HG03442 (cell line): ENCODE measurements around the gene CTBP2.

Source experiments
- ATAC-seq: cut with Tn5 transposase; IDR thresholded peaks from one replicate; pipeline ENCODE4 v1.9.1; 2021; ENCODE audit warnings: mild to moderate bottlenecking, moderate library complexity; ENCODE audit not compliant: unreplicated experiment

Gene CTBP2

DNA sequence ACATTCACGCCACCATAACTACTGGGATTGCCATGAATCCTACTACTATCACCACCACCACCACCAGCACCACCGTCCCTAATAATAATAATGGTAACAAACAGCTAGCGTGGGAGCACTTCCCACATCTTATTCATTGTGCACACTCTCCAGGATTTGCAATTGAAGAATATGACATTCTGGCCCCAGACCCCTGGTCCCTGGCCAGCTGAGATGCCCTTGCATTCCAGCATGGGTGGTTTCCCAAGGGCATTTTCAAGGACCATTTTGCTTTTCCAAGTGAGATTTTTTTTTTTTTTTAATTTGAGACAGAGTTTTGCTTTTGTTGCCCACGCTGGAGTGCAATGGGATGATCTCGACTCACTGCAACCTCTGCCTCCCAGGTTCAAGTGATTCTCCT lies 14.7 kb downstream of the CTBP2 start:
- ATAC-seq: no peak

DNA sequence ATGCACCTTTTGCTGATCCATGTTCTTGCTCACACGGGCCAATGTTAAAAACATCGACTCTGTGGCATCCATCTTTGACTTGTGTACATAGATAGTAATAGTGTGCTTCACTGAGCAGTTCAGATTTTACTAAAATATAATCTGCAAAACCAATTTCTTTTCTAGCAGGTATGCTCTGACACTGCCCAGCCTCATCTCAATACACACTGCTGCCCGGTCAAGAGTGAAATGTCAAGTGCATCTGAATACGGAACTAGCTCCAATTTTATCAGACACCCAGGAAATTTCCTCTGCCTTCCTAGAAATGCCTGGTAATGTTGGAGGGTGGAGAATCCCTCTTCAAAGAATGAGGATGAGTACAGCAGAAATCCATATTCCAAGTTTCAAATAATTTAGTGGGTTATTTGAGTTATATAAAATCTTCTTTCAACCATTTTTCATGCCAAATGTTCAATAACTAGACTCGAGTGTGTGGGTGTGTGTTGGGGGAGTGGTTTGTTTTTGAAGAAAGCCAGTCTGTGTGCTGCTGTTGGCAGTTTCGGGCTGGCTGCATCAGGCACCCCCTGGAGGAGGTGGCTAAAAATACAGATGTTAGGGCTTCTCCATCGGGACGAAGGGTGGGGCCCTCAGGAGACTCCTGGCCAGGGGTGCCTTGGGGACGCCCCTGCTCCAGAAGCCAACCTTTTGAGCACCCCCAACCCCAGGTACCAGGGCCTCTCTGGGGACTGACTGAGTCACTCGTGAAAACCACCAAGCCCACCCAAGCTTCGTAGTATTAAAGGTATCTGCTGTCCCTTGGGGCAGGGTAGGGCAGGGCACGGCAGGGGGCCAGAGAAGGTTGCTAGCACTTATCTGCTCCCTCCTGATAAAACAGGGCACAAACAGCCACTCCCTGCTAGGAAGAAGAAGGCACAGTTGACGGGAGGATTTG lies 15.4 kb downstream of the CTBP2 start:
- peak; percentile 48 for ATAC-seq

DNA sequence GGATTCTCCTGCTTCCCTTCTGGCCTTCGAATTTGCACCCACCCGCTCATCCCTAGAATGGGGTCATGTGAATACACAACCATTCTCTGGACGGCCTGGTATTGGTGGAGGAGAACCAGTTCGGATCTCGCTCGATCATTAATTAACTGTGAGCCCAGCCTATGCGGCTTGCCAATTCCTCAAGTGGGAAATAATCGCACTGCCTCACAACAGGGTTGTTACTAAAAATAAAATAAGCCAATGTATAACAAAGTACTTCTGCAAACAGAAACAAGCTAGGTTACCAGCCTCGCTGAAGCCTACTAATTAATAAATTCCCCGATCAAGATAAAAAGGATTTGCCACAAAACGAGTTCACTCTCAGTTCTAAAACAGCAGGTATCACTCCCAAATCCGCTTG lies 16.2 kb downstream of the CTBP2 start:
- no peak for ATAC-seq

- ATAC-seq: no peak
Observed at GRCh38 chr10:125142946-125143345, 17.4 kb downstream of the CTBP2 start.

DNA sequence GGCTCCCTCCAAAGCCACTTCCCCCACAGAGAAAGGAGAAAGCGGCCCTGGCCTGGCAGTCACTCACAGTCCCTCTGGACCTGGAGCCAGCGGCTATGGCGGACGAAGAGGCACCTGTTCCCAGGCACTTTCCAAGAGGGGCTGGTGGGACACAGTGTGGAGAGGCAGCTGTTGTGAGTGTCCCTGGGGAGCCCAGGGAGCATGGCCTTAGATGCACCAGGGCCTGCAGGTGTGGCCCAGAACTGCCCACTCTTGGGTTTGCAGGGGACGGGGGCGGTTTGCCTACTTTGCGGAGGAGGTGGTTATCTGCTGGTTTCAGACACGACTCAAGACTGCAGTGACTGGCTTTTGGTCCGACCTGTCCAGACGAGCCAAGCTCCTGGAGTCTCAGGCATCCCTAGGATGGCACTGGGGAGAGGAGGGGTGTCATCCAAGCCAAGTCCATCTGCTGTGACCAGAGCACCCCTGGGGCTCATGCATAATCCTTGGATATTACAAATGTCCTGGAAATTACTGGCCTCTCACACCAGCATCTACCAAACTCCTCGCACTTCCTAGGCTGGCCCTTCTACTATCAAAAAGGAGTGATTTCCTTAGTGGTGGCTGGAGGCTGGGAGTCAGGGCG lies 18.4 kb downstream of the CTBP2 start:
- no peak for ATAC-seq

DNA sequence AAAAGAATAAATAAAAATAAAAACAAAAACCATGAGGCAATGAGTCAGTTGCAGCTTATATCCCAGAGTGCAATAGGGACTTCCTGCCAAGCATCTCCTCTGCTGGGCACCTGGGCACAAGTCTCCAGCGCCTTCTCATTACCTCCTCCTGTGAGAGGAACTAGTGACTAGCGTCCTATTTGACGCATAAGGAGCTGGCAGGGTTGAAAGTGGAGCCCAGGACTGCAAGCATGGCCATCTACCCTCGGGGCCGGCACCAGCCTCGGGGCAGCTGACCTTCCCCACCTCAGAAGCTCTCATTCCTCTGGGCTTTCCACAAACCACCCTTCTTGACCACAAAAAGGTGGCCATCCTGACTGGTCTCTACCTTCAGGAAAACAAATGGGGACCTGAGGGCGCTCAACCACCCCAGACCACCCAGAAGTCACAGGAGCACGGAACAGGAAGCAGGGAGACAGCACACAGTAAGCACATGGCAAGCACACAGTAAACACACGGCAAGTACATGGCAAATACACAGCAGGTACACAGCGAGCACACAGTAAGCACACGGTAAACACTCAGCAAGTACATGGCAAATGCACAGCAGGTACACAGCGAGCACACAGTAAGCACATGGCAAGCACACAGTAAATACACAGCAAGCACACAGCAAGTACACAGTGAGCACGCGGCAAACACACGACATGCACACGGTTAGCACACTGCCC lies 19.1 kb downstream of the CTBP2 start:
- ATAC-seq: no peak

- ATAC-seq: no peak
Observed at GRCh38 chr10:125140151-125140550, 20.2 kb downstream of the CTBP2 start.

DNA sequence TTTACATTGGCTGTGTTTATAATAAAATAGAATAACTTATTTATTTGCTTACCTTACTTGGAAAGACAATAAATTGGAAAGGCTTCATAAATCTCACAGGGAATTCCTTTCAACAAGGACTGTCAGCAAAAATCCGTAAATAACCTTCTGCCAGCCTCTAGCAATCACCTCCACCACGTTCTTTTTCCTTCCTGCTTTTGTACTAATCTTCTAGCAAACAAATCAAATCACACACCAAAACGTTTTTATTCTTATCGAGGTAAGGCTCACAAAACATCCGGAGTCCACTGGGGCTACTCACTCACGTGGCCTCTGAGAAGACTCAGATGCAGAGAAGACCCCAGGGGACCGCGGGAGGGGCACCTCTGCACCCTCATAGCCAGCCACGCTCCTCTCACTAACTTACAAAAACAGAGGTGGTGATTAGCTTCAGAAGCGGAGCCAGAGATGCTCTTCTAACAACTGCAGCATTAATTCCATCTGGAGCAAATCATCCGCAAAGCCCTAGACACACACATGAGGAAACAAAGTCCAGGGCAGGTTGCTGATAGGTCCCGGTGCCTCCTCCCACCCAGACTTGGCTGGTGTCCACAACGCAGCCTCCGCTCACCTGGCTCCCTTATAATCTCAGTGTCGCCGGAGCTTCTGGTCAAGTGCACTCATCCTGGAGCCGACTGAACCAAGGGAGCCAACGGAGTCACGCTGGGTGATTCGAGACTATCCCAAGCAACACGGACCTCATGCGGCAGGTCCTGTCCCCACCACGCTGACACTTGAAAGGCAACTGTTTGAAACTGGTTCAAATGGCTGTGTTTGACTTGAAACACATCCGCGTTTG lies 22.5 kb downstream of the CTBP2 start:
- ATAC-seq: no peak

DNA sequence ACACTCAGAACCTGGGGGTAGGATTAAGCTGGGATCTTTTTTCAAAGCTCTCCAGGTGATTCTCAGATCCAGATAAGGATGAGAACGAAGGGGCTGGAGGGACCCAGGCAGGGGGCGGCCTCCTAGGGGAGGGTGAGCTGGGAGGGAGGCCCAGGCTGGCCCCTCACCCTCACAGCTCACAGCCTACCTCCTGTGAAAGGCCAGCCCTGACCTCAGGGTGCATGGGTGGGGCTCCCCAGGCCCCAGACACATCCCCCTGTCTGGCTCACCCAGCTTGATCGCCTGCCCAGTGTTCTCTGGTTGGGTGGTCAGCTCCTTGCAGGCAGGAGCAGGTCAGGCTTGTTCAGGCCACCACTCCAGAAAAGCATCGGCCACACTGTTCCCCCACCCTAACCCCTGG lies 24.3 kb downstream of the CTBP2 start:
- no peak for ATAC-seq

DNA sequence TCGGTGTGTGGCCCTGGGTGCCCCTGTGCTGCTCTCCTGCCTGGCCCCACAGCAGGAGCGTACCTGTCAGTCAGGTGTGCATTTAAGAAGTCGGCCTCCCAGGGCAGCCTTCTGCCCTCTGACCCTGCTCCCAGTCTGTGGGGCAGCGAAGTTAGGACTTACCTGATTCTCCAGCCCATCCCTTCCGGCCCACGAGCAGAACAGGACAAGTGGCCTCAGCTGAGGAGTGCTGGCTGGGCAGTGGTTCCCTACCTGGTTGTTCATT lies 24.7 kb downstream of the CTBP2 start:
- ATAC-seq: no peak

- ATAC-seq: no peak
Observed at GRCh38 chr10:125134916-125135770, 25.2 kb downstream of the CTBP2 start.

GRCh38 chr10:125134483-125134848 lies 25.9 kb downstream of the CTBP2 start:
- no peak for ATAC-seq

- no peak for ATAC-seq
Observed at GRCh38 chr10:125133696-125134482, 26.5 kb downstream of the CTBP2 start.

GRCh38 chr10:125132344-125132743 lies 28.0 kb downstream of the CTBP2 start:
- ATAC-seq: no peak

DNA sequence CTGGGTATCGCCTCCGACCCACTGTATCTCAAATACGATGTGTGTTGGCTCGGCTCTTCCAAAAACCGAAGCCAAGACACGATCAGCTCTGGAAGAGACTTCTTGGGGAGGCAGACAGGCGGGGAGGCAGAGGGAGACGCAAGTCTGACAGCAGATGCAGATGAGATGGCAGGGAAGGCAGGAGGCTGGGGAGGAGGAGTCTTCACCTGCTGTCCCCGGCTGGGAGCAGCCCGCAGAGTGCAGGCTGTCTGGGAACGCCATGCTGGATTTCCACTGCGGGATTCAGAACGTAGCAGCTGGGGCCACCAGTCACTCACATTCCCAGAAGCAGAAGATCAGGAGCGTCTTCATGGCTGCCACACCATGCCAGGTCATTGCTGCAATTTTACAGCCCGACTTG lies 29.4 kb downstream of the CTBP2 start:
- no peak for ATAC-seq

- no peak for ATAC-seq
Observed at GRCh38 chr10:125130260-125130659, 30.1 kb downstream of the CTBP2 start.

GRCh38 chr10:125129076-125129458 lies 31.3 kb downstream of the CTBP2 start:
- ATAC-seq: no peak

DNA sequence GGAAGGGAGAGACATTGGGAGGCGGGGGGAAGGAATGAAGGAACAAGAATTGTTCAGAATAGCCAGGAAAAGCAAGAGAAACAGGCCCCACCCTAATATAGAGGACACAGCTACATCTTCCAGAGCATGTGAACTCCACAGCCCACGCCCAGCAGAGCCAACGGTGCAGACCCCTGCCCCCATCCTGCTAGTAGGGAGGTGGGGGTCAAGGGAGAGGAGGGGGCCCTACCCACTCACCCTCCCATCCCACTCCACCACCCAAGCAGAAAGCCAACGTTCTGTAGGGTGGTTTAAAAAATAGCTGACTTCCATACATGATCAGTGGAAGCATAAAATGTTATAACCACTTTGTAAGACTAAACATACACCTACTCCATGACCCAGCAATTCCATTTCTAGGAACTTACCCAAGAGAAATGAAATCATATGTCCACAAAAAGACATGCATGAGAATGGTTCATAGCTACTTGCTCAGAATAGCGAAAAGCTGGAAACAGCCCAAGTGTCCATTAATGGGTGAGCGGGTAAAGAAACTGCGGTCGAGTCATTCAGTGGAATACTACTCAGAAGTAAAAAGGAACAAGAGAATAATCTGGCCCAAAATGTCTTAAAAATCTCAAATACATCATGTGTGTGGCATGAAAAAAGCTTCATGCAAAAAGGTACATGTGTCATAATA lies 31.8 kb downstream of the CTBP2 start:
- no peak for ATAC-seq

GRCh38 chr10:125127986-125128385 lies 32.4 kb downstream of the CTBP2 start:
- ATAC-seq: no peak
